NT2/D1 (cell line): ENCODE data around the gene FHOD3.

Experiments used
- YY1 ChIP-seq: IDR thresholded peaks from 2 replicates; pipeline ENCODE4 v1.6.1; 2011; ENCODE audit not compliant: insufficient read length, insufficient read depth
- ZNF274 ChIP-seq: IDR thresholded peaks from 2 replicates; pipeline ENCODE4 v1.6.1; 2011; ENCODE audit warnings: mild to moderate bottlenecking, low read depth, low read length

DNA sequence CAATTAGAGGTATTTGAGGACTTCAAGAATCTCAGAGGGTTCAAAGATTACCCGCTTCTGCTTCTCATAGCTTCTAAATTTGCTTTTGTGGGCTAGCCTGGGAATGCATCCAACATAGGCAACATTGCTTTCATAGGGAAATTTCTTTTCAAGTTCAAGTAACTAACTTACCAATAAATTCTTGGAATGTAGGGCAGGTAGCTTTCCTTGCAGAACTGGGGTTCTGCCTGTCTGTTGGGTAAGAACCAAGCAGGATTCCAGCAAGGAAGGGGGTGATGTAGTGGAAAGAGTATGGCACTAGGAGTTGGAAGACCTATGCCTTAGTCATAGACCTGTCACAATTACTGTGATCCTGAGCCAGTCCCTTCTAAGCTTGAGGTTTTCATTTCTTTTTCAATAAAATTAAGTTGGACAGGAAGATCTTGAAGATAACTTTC is 164.1 kb downstream of the FHOD3 start:
- no peak for TF ChIP-seq YY1
- no peak for TF ChIP-seq ZNF274
